SU-DHL-6 (cell line): ENCODE results near the gene KLHL36.

Experiments used
- H2AFZ ChIP-seq: fragments of 200-600 bp; sonication (generic); 2 replicates; pipeline ENCODE4 v1.6.1; 2014; ENCODE audit warnings: low read depth, mild to moderate bottlenecking, moderate library complexity, mixed read lengths, antibody characterized with exemption, low read length; ENCODE audit not compliant: severe bottlenecking
- H3F3A ChIP-seq: fragments of 200-600 bp; shearing (Covaris generic); 2 replicates; pipeline ENCODE4 v1.6.0; 2016; ENCODE audit warnings: antibody characterized with exemption, mild to moderate bottlenecking; ENCODE audit not compliant: insufficient read depth
- H3K27ac ChIP-seq: fragments of 200-600 bp; sonication (generic); 2 replicates; pipeline ENCODE4 v1.5.1; 2016; ENCODE audit warnings: low read depth, mild to moderate bottlenecking, low read length, moderate library complexity, mixed read lengths
- H3K27me3 ChIP-seq: fragments of 200-600 bp; sonication (generic), shearing (Covaris generic); 2 replicates; pipeline ENCODE4 v1.6.0; 2014; ENCODE audit warnings: mild to moderate bottlenecking, low read length
- H3K36me3 ChIP-seq: fragments of 200-600 bp; sonication (generic); 2 replicates; pipeline ENCODE4 v1.6.1; 2014; ENCODE audit warnings: mild to moderate bottlenecking, low read length, mixed read lengths
- H3K4me2 ChIP-seq: fragments of 300-600, 200-600 bp; shearing (Covaris generic), sonication (generic); 2 replicates; pipeline ENCODE4 v1.6.0; 2014; ENCODE audit warnings: low read length, low read depth, mild to moderate bottlenecking; ENCODE audit not compliant: poor library complexity, severe bottlenecking
- H3K4me3 ChIP-seq: fragments of 200-600 bp; sonication (generic); 2 replicates; pipeline ENCODE4 v1.5.1; 2014; ENCODE audit warnings: antibody characterized with exemption, low read length, mild to moderate bottlenecking, mixed read lengths; ENCODE audit not compliant: insufficient read depth, poor library complexity, severe bottlenecking
- H3K79me2 ChIP-seq: fragments of 200-600 bp; sonication (generic); 2 replicates; pipeline ENCODE4 v1.6.1; 2014; ENCODE audit warnings: mild to moderate bottlenecking, low read length, moderate library complexity; ENCODE audit not compliant: insufficient read depth
- H3K9ac ChIP-seq: fragments of 200-600 bp; sonication (generic); 2 replicates; pipeline ENCODE4 v1.7.0; 2014; ENCODE audit warnings: mild to moderate bottlenecking, low read length
- H3K9me2 ChIP-seq: fragments of 200-600 bp; sonication (generic); replicated peaks from 2 replicates; pipeline ENCODE4 v1.6.1; 2014; ENCODE audit warnings: low read length; ENCODE audit not compliant: insufficient read depth
- H3K9me3 ChIP-seq: fragments of 200-600 bp; sonication (generic); 2 replicates; pipeline ENCODE4 v1.6.1; 2014; ENCODE audit warnings: low read length, mixed read lengths; ENCODE audit not compliant: insufficient read depth
- H4K20me1 ChIP-seq: fragments of 200-600 bp; sonication (generic); 2 replicates; pipeline ENCODE4 v1.6.1; 2014; ENCODE audit warnings: low read depth, mild to moderate bottlenecking, antibody characterized with exemption, low read length, moderate library complexity, mixed read lengths
- CTCF ChIP-seq: fragments of 200-600 bp; sonication (generic); IDR thresholded peaks from one replicate; pipeline ENCODE4 v1.5.1; 2017; ENCODE audit warnings: antibody characterized with exemption, mild to moderate bottlenecking, low read length, moderate library complexity; ENCODE audit not compliant: insufficient read depth, poor library complexity, severe bottlenecking
- EZH2phosphoT487 ChIP-seq: fragments of 200-600 bp; sonication (generic), shearing (Covaris generic); conservative IDR thresholded peaks from 2 replicates; pipeline ENCODE4 v1.6.1; 2018; ENCODE audit warnings: mild to moderate bottlenecking, antibody characterized with exemption, low read length, moderate library complexity, mixed read lengths

Gene KLHL36

DNA sequence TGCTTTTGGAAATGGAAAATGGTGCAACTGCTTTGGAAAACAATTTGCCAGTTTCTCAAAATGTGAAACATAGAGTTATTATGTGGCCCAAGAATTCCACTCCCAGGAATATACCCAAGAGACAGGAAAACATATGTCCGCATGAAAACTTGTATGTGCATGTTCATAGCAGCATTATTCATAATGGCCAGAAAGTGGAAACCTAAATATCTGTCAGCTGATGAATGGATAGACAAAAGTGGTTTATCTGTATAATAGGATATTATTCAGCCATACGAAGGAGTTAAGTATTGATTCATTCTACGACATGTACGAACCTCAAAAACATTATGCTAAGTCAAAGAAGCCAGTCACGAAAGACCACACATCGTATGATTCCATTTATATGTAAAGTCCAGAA, 22.8 kb upstream of the KLHL36 start:
- H3K9ac ChIP-seq, result no peak overlapping the region
- peaks cover 7% of the 10 kb centered on the region; the same call in 1 of the 2 replicates for H3F3A ChIP-seq
- no peak overlapping the region for H3K4me3 ChIP-seq
- H3K27me3 ChIP-seq, result no peaks in the 10 kb centered on the region
- TF ChIP-seq CTCF (no peak), EZH2phosphoT487 (no peak)
- no peaks in the 10 kb centered on the region for H3K9me3 ChIP-seq
- no peaks in the 10 kb centered on the region for H3K9me2 ChIP-seq
- H3K27ac ChIP-seq, result no peak overlapping the region
- H3K79me2 ChIP-seq, result no peaks in the 10 kb centered on the region
- no peak overlapping the region for H2AFZ ChIP-seq
- no peaks in the 10 kb centered on the region for H4K20me1 ChIP-seq
- no peak overlapping the region for H3K4me2 ChIP-seq
- H3K36me3 ChIP-seq, result no peaks in the 10 kb centered on the region

DNA sequence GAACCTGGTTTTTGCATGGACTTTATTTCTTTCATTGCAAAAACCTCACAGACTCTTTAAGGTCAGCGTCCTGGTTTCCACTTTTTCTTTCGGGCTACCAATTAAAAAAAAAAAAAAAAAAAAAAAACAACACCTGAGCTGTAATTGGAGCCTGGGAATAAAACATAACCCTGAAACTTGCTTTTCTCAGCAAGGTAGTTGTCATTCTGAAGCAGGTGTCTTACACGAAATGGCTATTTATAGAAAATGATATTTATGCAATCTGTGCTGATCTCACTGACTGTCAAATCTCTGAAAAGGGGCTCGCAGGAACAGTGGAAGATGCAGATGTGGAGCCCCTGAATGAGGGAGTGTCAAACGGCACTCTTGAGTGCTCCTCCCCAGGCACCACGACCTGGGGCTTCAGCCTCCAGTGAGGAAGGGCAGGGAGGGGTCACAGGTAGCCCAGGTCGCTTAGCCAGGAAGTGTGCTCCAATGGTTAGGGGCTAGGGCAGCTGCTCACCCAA, 20.0 kb upstream of the KLHL36 start:
- Histone ChIP-seq H3K27ac (no peak overlapping the region), H3K9me2 (no peaks in the 10 kb centered on the region), H3F3A (peaks cover 3% of the 10 kb centered on the region; the same call in 1 of the 2 replicates), H3K9me3 (no peaks in the 10 kb centered on the region), H3K4me2 (no peak overlapping the region), H3K36me3 (no peaks in the 10 kb centered on the region), H3K27me3 (no peaks in the 10 kb centered on the region), H3K9ac (no peak overlapping the region), H4K20me1 (no peaks in the 10 kb centered on the region), H2AFZ (no peak overlapping the region), H3K4me3 (no peak overlapping the region), H3K79me2 (no peaks in the 10 kb centered on the region)
- no peak for TF ChIP-seq EZH2phosphoT487
- TF ChIP-seq CTCF, result no peak

GRCh38 chr16:84629580-84629979, 18.7 kb upstream of the KLHL36 start:
- no peak overlapping the region for H2AFZ ChIP-seq
- H3K9ac ChIP-seq, result no peak overlapping the region
- no peaks in the 10 kb centered on the region for H3K9me3 ChIP-seq
- H4K20me1 ChIP-seq, result no peaks in the 10 kb centered on the region
- H3K4me2 ChIP-seq, result no peak overlapping the region
- no peak overlapping the region for H3K4me3 ChIP-seq
- no peaks in the 10 kb centered on the region for H3K79me2 ChIP-seq
- H3K36me3 ChIP-seq, result no peaks in the 10 kb centered on the region
- no peaks in the 10 kb centered on the region for H3K27me3 ChIP-seq
- TF ChIP-seq CTCF (no peak), EZH2phosphoT487 (no peak)
- no peak overlapping the region for H3K27ac ChIP-seq
- H3F3A ChIP-seq, result peaks cover 3% of the 10 kb centered on the region; the same call in 1 of the 2 replicates
- H3K9me2 ChIP-seq, result no peaks in the 10 kb centered on the region
